SK-N-MC (cell line): ENCODE results near the gene DNAL4.

Experiments used
- DNase-seq: peaks from one replicate; pipeline ENCODE4 v3.0.0-alpha.2; 2011; ENCODE audit warnings: low read depth, low spot score
- H3K27ac ChIP-seq: fragments of 200-600 bp; sonication (generic); 2 replicates; pipeline ENCODE4 v1.5.1; 2016; ENCODE audit warnings: mixed run types
- H3K36me3 ChIP-seq: fragments of 200-600 bp; sonication (generic); 2 replicates; pipeline ENCODE4 v1.6.1; 2017; ENCODE audit warnings: antibody characterized with exemption, low read length, mixed read lengths; ENCODE audit not compliant: insufficient read depth
- H3K4me3 ChIP-seq: fragments of 200-600 bp; sonication (generic); 2 replicates; pipeline ENCODE4 v1.5.1; 2016
- H3K9ac ChIP-seq: fragments of 200-600 bp; sonication (generic); 2 replicates; pipeline ENCODE4 v1.8.0; 2017; ENCODE audit warnings: mixed run types, mixed read lengths; ENCODE audit not compliant: insufficient read length
- H3K9me3 ChIP-seq: fragments of 200-600 bp; sonication (generic); 2 replicates; pipeline ENCODE4 v1.6.1; 2017; ENCODE audit warnings: low read depth, mild to moderate bottlenecking, antibody characterized with exemption, low read length, moderate library complexity, mixed read lengths
- EZH2 ChIP-seq: fragments of 200-600 bp; sonication (generic); IDR thresholded peaks from one replicate; pipeline ENCODE4 v1.6.1; 2017; ENCODE audit warnings: antibody characterized with exemption
- FOXP2 ChIP-seq: optimal IDR thresholded peaks from 2 replicates; pipeline ENCODE3; 2011; ENCODE audit warnings: mild to moderate bottlenecking, moderate library complexity; ENCODE audit not compliant: insufficient read depth; ENCODE audit errors: extremely low read length, control extremely low read depth
- POLR2AphosphoS5 ChIP-seq: IDR thresholded peaks from 2 replicates; pipeline ENCODE4 v1.6.1; 2012; ENCODE audit warnings: mild to moderate bottlenecking, low read depth, low read length, borderline replicate concordance

DNAL4 gene

DNA sequence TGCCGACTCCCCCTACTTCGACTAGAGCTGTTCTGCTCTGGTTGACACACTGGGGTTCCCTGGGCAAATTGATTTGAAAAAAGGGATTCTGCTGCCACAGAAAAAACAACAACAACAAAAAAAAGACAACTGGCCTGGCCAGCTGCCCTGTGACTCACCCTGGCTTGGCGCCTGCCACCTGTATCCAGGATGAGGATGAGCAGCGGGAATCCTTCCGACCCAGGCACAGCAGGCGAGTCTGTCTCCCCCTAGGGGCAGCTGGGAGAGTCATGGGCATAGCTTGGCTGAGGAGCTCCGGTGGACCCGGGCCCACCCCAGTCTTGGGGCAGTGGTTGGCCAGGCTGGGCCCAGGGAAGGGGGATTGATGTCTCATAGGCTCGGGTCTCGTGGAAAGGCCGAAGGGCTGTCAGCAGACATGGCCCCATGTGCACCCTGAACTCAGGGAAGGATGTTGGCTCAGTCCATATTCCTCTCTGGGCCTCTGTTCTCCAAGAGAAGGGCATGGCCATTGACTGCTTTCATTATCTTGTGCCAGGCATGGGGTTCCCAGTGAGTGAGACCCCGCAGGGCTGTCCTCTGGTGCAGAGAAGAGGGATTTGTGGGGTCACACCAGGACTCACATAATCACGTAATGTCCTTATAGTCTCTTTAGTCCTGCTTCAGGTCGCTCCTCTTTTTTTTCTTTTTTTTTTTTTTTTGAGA is 27.7 kb downstream of the DNAL4 start:
- no peak for TF ChIP-seq EZH2
- no peak for TF ChIP-seq POLR2AphosphoS5
- no peak for TF ChIP-seq FOXP2
- no peak overlapping the region for H3K4me3 ChIP-seq
- no peaks in the 10 kb centered on the region for H3K36me3 ChIP-seq
- DNase-seq: no peak
- no peak overlapping the region for H3K9ac ChIP-seq
- no peak overlapping the region for H3K27ac ChIP-seq
- no peaks in the 10 kb centered on the region for H3K9me3 ChIP-seq

DNA sequence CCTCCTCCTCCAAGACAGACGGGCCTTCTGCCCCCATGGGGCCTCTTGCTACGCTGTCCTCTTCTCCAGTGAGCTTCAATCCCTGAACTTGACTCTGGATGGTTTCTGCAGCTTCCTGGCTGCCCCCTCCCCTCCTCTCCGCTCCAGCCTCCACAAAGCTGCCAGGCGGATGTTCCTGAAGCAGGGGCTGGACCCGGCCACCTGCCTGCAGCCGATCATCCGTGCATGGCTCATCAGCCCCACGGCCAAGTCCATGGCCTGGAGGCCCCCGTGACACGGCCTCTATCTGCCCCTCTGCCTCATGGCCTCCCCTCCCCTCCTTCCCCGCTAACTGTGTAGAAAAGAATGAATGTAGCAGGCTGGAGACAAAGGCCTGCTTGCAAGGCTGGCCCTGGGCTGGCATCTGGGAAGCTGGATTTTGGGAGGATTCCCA is 31.4 kb downstream of the DNAL4 start:
- TF ChIP-seq FOXP2 (no peak), POLR2AphosphoS5 (no peak), EZH2 (no peak)
- Histone ChIP-seq H3K9me3 (no peaks in the 10 kb centered on the region), H3K27ac (peak overlapping the region; percentile 25; the same call in 1 of the 2 replicates), H3K4me3 (no peak overlapping the region), H3K36me3 (no peaks in the 10 kb centered on the region), H3K9ac (no peak overlapping the region)
- no peak for DNase-seq

DNA sequence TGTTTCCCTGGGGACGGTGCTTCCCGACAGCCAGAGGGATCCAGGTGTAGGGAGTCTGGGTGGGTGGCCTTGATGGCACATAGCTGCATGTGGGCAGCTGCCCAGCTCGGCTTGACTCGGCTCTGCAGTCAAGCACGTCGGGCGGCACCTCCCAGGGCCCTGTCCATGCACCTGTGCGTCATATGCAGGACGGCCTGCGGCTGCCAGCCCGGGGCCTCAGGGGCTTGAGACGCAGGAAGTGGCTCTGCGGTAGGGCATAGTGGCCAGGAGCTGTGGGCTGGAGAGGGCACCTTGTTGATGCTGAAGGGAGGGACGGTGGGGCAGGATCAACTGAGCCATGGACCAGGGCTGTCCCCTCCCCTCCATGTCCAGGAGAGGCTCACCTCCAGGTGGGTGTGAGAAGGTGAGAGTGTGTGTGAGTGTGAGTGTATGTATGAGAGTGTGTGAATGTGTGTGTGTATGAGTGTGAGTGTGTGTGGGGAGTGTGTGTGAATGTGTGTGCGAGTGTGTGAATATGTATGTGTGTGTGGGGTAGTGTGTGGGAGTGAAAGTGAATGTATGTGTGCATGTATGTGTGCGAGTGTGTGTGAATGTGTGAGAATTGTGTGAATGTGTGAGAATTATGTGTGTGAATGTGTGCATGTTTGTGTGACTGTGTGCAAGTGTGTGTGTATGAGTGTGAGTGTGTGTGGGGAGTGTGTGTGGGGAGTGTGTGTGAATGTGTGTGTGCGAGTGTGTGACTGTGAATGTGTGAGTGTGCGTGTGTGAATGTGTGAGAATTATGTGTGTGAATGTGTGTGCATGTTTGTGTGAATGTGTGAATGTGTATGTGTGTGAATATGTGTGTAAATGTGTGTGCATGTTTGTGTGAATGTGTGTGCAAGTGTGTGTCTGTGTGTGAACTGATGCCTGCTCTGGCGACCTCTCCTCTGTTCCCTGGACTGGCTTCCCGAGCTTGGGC is 32.5 kb downstream of the DNAL4 start:
- Histone ChIP-seq H3K36me3 (no peaks in the 10 kb centered on the region), H3K9ac (no peak overlapping the region), H3K4me3 (no peak overlapping the region), H3K27ac (no peak overlapping the region), H3K9me3 (no peaks in the 10 kb centered on the region)
- TF ChIP-seq FOXP2 (no peak), EZH2 (no peak), POLR2AphosphoS5 (no peak)
- DNase-seq: no peak

DNA sequence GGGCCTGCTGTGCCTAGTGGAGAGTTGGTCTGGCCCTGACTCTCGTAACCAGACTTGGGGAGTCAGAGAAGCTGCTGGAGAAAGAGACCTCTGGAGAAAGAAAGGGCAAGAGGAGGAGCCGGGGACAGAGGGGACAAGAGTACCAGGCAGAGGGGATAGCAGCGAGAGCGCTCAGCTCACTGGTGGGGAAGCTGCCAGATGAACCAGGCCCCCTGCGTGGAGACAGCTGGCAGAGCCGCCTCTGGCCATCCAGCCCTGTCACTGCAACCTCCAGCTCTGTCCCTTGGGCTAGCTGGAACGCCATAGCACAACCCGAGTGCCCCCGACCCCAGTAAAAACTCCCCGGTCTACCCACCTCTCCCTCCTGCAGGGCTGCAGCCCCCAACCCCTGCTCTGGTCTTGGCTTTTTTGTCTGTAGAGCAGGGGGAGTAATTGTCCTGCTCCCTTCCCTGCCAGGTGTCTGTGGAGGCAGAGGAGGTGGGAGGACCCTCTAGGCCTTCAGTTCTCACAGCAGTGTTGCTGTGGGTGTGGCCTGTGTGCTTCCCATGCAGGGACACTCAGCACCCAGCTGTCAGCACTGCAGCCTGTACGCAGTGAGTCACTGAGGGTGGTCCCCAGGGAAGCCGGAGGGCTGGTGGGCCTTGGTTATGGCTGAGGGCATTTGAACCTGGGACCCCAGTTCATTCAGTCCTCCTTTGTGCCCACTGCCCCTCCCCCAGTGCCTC is 33.3 kb downstream of the DNAL4 start:
- TF ChIP-seq FOXP2 (no peak), POLR2AphosphoS5 (no peak), EZH2 (no peak)
- Histone ChIP-seq H3K27ac (no peak overlapping the region), H3K36me3 (no peaks in the 10 kb centered on the region), H3K4me3 (no peak overlapping the region), H3K9me3 (no peaks in the 10 kb centered on the region), H3K9ac (no peak overlapping the region)
- no peak for DNase-seq

DNA sequence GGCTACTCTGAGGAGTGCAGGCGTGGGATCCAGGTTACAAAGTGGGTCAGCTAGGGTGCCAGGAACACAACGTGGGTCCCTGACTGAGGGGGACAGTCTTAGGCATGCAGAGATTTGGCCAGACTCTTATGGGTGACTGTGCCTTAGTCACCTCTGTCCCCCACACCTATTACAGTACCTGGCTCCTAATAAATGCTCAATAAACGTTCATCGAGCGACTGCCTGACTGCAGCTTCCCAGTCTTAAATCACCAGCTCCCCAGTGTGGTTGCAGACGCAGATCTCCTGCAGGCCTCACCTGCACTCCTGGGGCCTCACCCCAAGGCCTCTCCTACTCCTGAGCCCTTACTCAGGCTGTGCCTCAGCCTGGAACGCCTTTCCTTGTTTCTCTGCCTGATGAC is 34.9 kb downstream of the DNAL4 start:
- no peak overlapping the region for H3K27ac ChIP-seq
- no peaks in the 10 kb centered on the region for H3K9me3 ChIP-seq
- TF ChIP-seq EZH2 (no peak), POLR2AphosphoS5 (no peak), FOXP2 (no peak)
- no peak overlapping the region for H3K9ac ChIP-seq
- no peak for DNase-seq
- H3K4me3 ChIP-seq: no peak overlapping the region
- no peaks in the 10 kb centered on the region for H3K36me3 ChIP-seq

DNA sequence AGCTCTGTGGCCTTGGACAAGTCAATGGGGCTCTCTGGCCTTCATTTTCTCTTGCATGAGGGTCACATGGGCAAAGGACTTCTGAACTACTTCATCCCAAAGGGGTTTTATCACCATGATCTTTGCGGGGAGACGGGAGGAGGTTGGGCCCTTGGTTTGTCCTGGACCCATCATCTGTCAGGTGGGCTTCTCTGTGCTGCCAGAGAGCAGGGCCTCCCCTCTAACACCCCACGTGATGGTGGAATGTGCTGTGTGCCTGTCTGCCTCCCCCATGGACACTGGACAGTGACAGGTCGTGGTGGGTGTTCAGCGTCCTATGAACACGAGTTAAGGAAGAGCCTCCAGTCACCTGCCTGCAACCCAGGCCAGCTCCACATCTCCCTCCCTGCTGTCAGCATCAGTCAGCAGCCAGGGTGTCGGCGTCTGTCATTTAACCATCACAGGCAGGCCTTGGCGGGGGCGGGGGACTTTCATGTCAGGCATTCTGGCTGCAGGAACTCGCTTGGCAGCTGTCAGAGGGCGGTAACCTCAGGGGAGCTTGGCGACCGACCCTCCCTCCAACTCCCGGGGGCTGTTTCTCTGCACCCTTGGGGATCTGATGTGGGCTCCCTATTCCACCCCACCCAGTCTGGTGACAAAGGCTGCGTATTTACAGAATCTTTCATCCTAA is 35.5 kb downstream of the DNAL4 start:
- TF ChIP-seq POLR2AphosphoS5 (no peak), EZH2 (no peak), FOXP2 (no peak)

DNA sequence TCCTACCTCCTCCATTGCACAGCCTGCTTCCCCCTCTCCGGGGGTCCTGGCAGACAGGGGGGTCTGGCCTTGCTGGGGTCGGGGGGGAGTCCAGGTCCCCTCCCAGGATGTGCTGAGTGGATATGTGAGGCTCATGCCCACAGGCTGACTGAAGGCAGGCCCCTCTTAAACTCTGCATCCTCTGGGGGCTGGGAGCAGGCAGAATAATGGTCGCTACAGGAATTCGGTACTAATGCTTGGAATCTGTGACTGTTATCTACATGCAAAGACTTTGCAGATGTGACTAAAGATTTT is 36.5 kb downstream of the DNAL4 start:
- H3K27ac ChIP-seq: no peak overlapping the region
- H3K4me3 ChIP-seq: no peak overlapping the region

More for the DNA sequence above, 35.5 kb downstream of the DNAL4 start:
- Histone ChIP-seq H3K4me3 (no peak overlapping the region), H3K9ac (no peak overlapping the region), H3K27ac (no peak overlapping the region), H3K36me3 (no peaks in the 10 kb centered on the region), H3K9me3 (no peaks in the 10 kb centered on the region)
- DNase-seq: no peak

More for the DNA sequence above, 36.5 kb downstream of the DNAL4 start:
- no peak for DNase-seq
- TF ChIP-seq POLR2AphosphoS5 (no peak), EZH2 (no peak), FOXP2 (no peak)
- Histone ChIP-seq H3K36me3 (peaks cover 2% of the 10 kb centered on the region; the same call in 1 of the 2 replicates), H3K9ac (no peak overlapping the region), H3K9me3 (no peaks in the 10 kb centered on the region)
